GM12878 (cell line): ENCODE data around the gene ASH1L. TPM values are rescaled to one million over a fixed set of nuclear protein-coding genes. Genes with fewer than 3 reads are reported as not detected.

Experiments
- ATAC-seq: fragments of 200-7000 bp; cut with Tn5 transposase; 3 replicates; pipeline ENCODE4 v1.9.1; 2020; ENCODE audit warnings: mild to moderate bottlenecking, moderate library complexity
- BruUV-seq: library from RNA; stranded (reverse); fragments of 400-500 nt; replicated peaks from 2 replicates; lab custom pipeline; 2021; lab: Mats Ljungman, UMichigan
- CTCF ChIA-PET: fragments of 300-600 bp; sonication (Branson Sonifier 250); formaldehyde crosslinking; extraction: SDS; loops from one replicate; lab custom pipeline; 2021; ENCODE audit warnings: inconsistent platforms; lab: Yijun Ruan, JAX
- POLR2A ChIA-PET: fragments of 350-600 bp; formaldehyde crosslinking; extraction: SDS; loops from one replicate; lab custom pipeline; 2021; ENCODE audit warnings: inconsistent platforms; lab: Charles Lee
- RAD21 ChIA-PET: fragments of 300-600 bp; sonication (Branson Sonifier 250); formaldehyde crosslinking; loops from one replicate; lab custom pipeline; 2023; ENCODE audit warnings: antibody characterized with exemption; ENCODE audit not compliant: unreplicated experiment; lab: Charles Lee
- SMC1A ChIA-PET: fragments of 300-600 bp; sonication (Branson Sonifier 250); formaldehyde crosslinking; loops from one replicate; lab custom pipeline; 2023; ENCODE audit not compliant: unreplicated experiment, uncharacterized antibody; lab: Charles Lee
- DNase-seq: peaks from one replicate; pipeline ENCODE4 v3.0.0-alpha.2; 2011; ENCODE audit warnings: low read depth, low spot score
- FAIRE-seq: peaks from 3 replicates; lab custom pipeline; 2011; peaks lifted over from hg19 to GRCh38; lab: Jason Lieb, UNC
- H2AFZ ChIP-seq: 2 replicates; pipeline ENCODE4 v1.6.0; 2011; ENCODE audit warnings: low read depth, low read length, control low read depth; ENCODE audit not compliant: control insufficient read depth
- H3K27ac ChIP-seq: 2 replicates; pipeline ENCODE4 v1.5.1; 2011; ENCODE audit warnings: control low read depth; ENCODE audit not compliant: control insufficient read depth, insufficient read depth
- H3K27me3 ChIP-seq, 2 experiments: replicated peaks in 1 of 2; 2 replicates each; pipeline versions ENCODE4 v1.6.0 to v1.6.1; 2011; ENCODE audit warnings: low read length in 1 of 2; ENCODE audit not compliant: control insufficient read depth in 2 of 2, insufficient read depth in 2 of 2
- H3K36me3 ChIP-seq, 2 experiments: 2 replicates each; pipeline ENCODE4 v1.5.1; 2011; ENCODE audit warnings: low read length in 1 of 2; ENCODE audit not compliant: control insufficient read depth in 2 of 2, insufficient read depth in 2 of 2
- H3K4me1 ChIP-seq: 2 replicates; pipeline ENCODE4 v1.6.1; 2011; ENCODE audit warnings: mild to moderate bottlenecking, low read length, moderate library complexity, mixed read lengths; ENCODE audit not compliant: control insufficient read depth, insufficient read depth
- H3K4me2 ChIP-seq: 2 replicates; pipeline ENCODE4 v1.6.0; 2011; ENCODE audit warnings: control low read depth; ENCODE audit not compliant: control insufficient read depth, insufficient read depth
- H3K4me3 ChIP-seq: fragments of 200-600 bp; sonication (generic); 2 replicates; pipeline ENCODE4 v1.5.1; 2016
- H3K79me2 ChIP-seq: 2 replicates; pipeline ENCODE4 v1.6.0; 2011; ENCODE audit warnings: low read length; ENCODE audit not compliant: control insufficient read depth, insufficient read depth
- H3K9ac ChIP-seq: 2 replicates; pipeline ENCODE4 v1.8.0; 2011; ENCODE audit warnings: low read length, control low read depth, mixed read lengths; ENCODE audit not compliant: control insufficient read depth, insufficient read depth
- H3K9me3 ChIP-seq: replicated peaks from 3 replicates; pipeline ENCODE4 v1.5.1; 2011; ENCODE audit warnings: mild to moderate bottlenecking, low read length; ENCODE audit not compliant: control insufficient read depth, insufficient read depth
- H4K20me1 ChIP-seq: 2 replicates; pipeline ENCODE4 v1.6.0; 2011; ENCODE audit not compliant: control insufficient read depth, insufficient read depth
- BHLHE40 ChIP-seq, 2 experiments: fragments of 450-650 bp in 1 of 2; IDR thresholded peaks; 2 replicates each; pipeline ENCODE4 v1.6.1; 2011 to 2017; ENCODE audit warnings: low read depth in 2 of 2, borderline replicate concordance in 1 of 2, improper control_type of control experiment in 1 of 2, low read length in 1 of 2, mild to moderate bottlenecking in 1 of 2
- CBX5 ChIP-seq: sonication (generic); IDR thresholded peaks from 2 replicates; pipeline ENCODE4 v1.6.1; 2016; ENCODE audit warnings: low read depth, moderate library complexity, mild to moderate bottlenecking, inconsistent platforms
- CHD2 ChIP-seq: IDR thresholded peaks from 2 replicates; pipeline ENCODE4 v1.6.1; 2011; ENCODE audit warnings: low read depth, low read length, improper control_type of control experiment, borderline replicate concordance
- EED ChIP-seq: sonication (generic); IDR thresholded peaks from 2 replicates; pipeline ENCODE4 v1.6.1; 2016; ENCODE audit warnings: antibody characterized with exemption, low read depth
- EZH2 ChIP-seq: IDR thresholded peaks from 2 replicates; pipeline ENCODE4 v1.6.1; 2012; ENCODE audit warnings: low read depth, mild to moderate bottlenecking, control low read depth, inconsistent platforms, low read length, borderline replicate concordance; ENCODE audit not compliant: control insufficient read depth
- GATAD2B ChIP-seq: fragments of 450-650 bp; conservative IDR thresholded peaks from 2 replicates; pipeline ENCODE4 v1.6.1; 2017; ENCODE audit warnings: low read depth, mild to moderate bottlenecking, moderate library complexity
- IKZF2 ChIP-seq, 2 experiments: fragments of 450-650 bp; IDR thresholded peaks; 2 replicates each; pipeline ENCODE4 v1.6.1; 2017; ENCODE audit warnings: mild to moderate bottlenecking in 2 of 2, moderate library complexity in 2 of 2
- PBX3 ChIP-seq: IDR thresholded peaks from 2 replicates; pipeline ENCODE4 v1.6.1; 2011; ENCODE audit warnings: mild to moderate bottlenecking, low read depth, low read length, moderate library complexity; ENCODE audit not compliant: insufficient replicate concordance
- POLR2A ChIP-seq: IDR thresholded peaks from 2 replicates; pipeline ENCODE4 v1.6.1; 2011; ENCODE audit warnings: low read depth, mild to moderate bottlenecking, low read length
- RUNX3 ChIP-seq: IDR thresholded peaks from 2 replicates; pipeline ENCODE4 v1.6.1; 2012; ENCODE audit warnings: low read length, inconsistent platforms
- SIX5 ChIP-seq: IDR thresholded peaks from 2 replicates; pipeline ENCODE4 v1.6.1; 2011; ENCODE audit warnings: mild to moderate bottlenecking, low read depth, low read length, moderate library complexity; ENCODE audit not compliant: severe bottlenecking
- SMC3 ChIP-seq: IDR thresholded peaks from 2 replicates; pipeline ENCODE4 v1.6.1; 2011; ENCODE audit warnings: low read length, improper control_type of control experiment, borderline replicate concordance
- TCF3 ChIP-seq: IDR thresholded peaks from 2 replicates; pipeline ENCODE4 v1.6.1; 2012; ENCODE audit warnings: low read depth, mild to moderate bottlenecking, low read length, borderline replicate concordance; ENCODE audit not compliant: insufficient read depth
- ZBED1 ChIP-seq: IDR thresholded peaks from 2 replicates; pipeline ENCODE4 v1.6.1; 2016; ENCODE audit warnings: borderline replicate concordance
- ZNF207 ChIP-seq: fragments of 450-650 bp; IDR thresholded peaks from 2 replicates; pipeline ENCODE4 v1.6.1; 2014; ENCODE audit warnings: antibody characterized with exemption, mild to moderate bottlenecking, borderline replicate concordance
- ZNF274 ChIP-seq: IDR thresholded peaks from one replicate; pipeline ENCODE4 v1.8.0; 2011; ENCODE audit not compliant: insufficient read length, insufficient read depth
- in situ Hi-C: fragments of 300-500 bp; cut with MboI; formaldehyde crosslinking; loops from 9 replicates; pipeline ENCODE4 v1.14.3; 2018; ENCODE audit warnings: mixed read lengths
- intact Hi-C: fragments of 100-400 bp; cut with micrococcal nuclease; formaldehyde crosslinking; loops from one replicate; pipeline ENCODE4 v1.14.2; 2022; ENCODE audit not compliant: unreplicated experiment
- polyA plus RNA-seq, 11 experiments: library from polyadenylated mRNA; depleted of rRNA in 4 of 11; unstranded in 6 of 11; stranded (reverse) in 5 of 11; fragments of >200 nt; fragmentation: Nextera tagmentation in 4 of 11; fragmentation: Illumina TruSeq in 1 of 11; extraction: Ambion mirVana in 4 of 11; extraction: Trizol in 1 of 11; gene quantifications; 1 replicate in 1 of 11; 2 replicates in 10 of 11; pipeline versions ENCODE4 v1.2.1 to v1.2.3, GENCODE V29; 2011 to 2016; ENCODE audit warnings: inconsistent platforms in 2 of 11, missing spikeins in 2 of 11, low read depth in 1 of 11
- total RNA-seq, 4 experiments: library from RNA; depleted of rRNA in 3 of 4; stranded (reverse); fragments of >200 nt in 3 of 4; fragmentation: Illumina TruSeq in 1 of 4; extraction: Trizol in 1 of 4; gene quantifications; 2 replicates each; pipeline versions ENCODE4 v1.2.1 to v1.2.3, GENCODE V29; 2013 to 2021
- TF ChIP-seq, protein P1 (sequence below), 3 experiments: IDR thresholded peaks in 2 of 3; conservative IDR thresholded peaks in 1 of 3; 2 replicates each; pipeline ENCODE4 v1.5.1; 2011; ENCODE audit warnings: low read depth in 3 of 3, low read length in 3 of 3, mild to moderate bottlenecking in 3 of 3, control low read depth in 2 of 3, moderate library complexity in 2 of 3, inconsistent platforms in 1 of 3, mixed read lengths in 1 of 3; ENCODE audit not compliant: control insufficient read depth in 2 of 3, insufficient read depth in 1 of 3; ENCODE audit errors: extremely low read depth in 1 of 3

Gene ASH1L
- total and polyA plus RNA-seq, 10 of the 15 experiments (the other 5 are each of a cell fraction or from before 2014, with no cell fraction given) = 1.7 to 23.9 (median 16.6) TPM

- no peak for ATAC-seq
- CTCF ChIA-PET = interaction anchor here (0.6 kb wide), 1 partner anchor 264 kb away, joined by 3 read pairs; no protein-coding TSS in a partner anchor
- Histone ChIP-seq H2AFZ (no peak overlapping the region), H3K27me3 (no peaks in the 10 kb centered on the region), H3K27ac (no peak overlapping the region), H3K36me3 (peaks cover 0 to 7% of the 10 kb centered on the region in 2 experiments; a peak in 3 of 4 replicates), H3K9ac (no peak overlapping the region), H3K4me3 (no peak overlapping the region), H3K9me3 (no peaks in the 10 kb centered on the region), H3K4me2 (no peak overlapping the region), H3K4me1 (no peaks in the 10 kb centered on the region), H3K79me2 (no peaks in the 10 kb centered on the region), H4K20me1 (no peaks in the 10 kb centered on the region)
- SMC1A ChIA-PET = interaction anchor here (1.1 to 1.6 kb wide), 3 partner anchors 12 to 17 kb away, joined by 3 to 6 read pairs (median 4); no protein-coding TSS in a partner anchor
- BruUV-seq = no TSS peak
- RAD21 ChIA-PET = no interaction called here
- intact Hi-C loops = no loop called here
- no peak for TF ChIP-seq IKZF2 (IDR thresholded peaks at IDR 0.05)
- no peak for TF ChIP-seq SMC3
- no peak for TF ChIP-seq ZNF207
- no peak for TF ChIP-seq BHLHE40 (IDR thresholded peaks at IDR 0.05; ENCODE audit: borderline replicate concordance in 1 of 2, low read depth in 2 of 2, low read length in 1 of 2)
- no peak for TF ChIP-seq TCF3
- TF ChIP-seq CHD2 = no peak
- TF ChIP-seq EED = no peak
- no peak for TF ChIP-seq CBX5
- TF ChIP-seq ZNF274 = no peak
- TF ChIP-seq RUNX3 = no peak
- TF ChIP-seq GATAD2B = no peak
- no peak for TF ChIP-seq SIX5
- TF ChIP-seq ZBED1 = no peak
- no peak for TF ChIP-seq PBX3
- no peak for TF ChIP-seq EZH2
- TF ChIP-seq, protein P1, sequence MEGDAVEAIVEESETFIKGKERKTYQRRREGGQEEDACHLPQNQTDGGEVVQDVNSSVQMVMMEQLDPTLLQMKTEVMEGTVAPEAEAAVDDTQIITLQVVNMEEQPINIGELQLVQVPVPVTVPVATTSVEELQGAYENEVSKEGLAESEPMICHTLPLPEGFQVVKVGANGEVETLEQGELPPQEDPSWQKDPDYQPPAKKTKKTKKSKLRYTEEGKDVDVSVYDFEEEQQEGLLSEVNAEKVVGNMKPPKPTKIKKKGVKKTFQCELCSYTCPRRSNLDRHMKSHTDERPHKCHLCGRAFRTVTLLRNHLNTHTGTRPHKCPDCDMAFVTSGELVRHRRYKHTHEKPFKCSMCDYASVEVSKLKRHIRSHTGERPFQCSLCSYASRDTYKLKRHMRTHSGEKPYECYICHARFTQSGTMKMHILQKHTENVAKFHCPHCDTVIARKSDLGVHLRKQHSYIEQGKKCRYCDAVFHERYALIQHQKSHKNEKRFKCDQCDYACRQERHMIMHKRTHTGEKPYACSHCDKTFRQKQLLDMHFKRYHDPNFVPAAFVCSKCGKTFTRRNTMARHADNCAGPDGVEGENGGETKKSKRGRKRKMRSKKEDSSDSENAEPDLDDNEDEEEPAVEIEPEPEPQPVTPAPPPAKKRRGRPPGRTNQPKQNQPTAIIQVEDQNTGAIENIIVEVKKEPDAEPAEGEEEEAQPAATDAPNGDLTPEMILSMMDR (IDR thresholded peaks at IDR 0.05 in 2 of 3, conservative IDR thresholded peaks at IDR 0.05 in 1 of 3; ENCODE audit: control insufficient read depth in 2 of 3, extremely low read depth in 1 of 3, insufficient read depth in 1 of 3, low read depth in 3 of 3, low read length in 3 of 3) = no peak
- no peak for TF ChIP-seq POLR2A
- in situ Hi-C loops = no loop called here
- no peak for FAIRE-seq
- no peak for DNase-seq
- POLR2A ChIA-PET = interaction anchor here (0.6 kb wide), 1 partner anchor 34 kb away, joined by 5 read pairs; no protein-coding TSS in a partner anchor
These were observed 182.9 kb downstream of the ASH1L start for GRCh38 chr1:155379631-155380090.
